SKM-1 (cell line): ENCODE measurements around the gene SOX11.

Source experiments
- DNase-seq: peaks from one replicate; lab custom pipeline; 2025; ENCODE audit not compliant: unreplicated experiment; lab: John Stamatoyannopoulos, UW

The SOX11 gene

GRCh38 chr2:5722236-5722635 lies 30.1 kb downstream of the SOX11 start:
- DNase-seq, result no peak

GRCh38 chr2:5723791-5724735 lies 31.9 kb downstream of the SOX11 start:
- DNase-seq, result no peak

GRCh38 chr2:5725072-5725471 lies 32.9 kb downstream of the SOX11 start:
- no peak for DNase-seq

DNA sequence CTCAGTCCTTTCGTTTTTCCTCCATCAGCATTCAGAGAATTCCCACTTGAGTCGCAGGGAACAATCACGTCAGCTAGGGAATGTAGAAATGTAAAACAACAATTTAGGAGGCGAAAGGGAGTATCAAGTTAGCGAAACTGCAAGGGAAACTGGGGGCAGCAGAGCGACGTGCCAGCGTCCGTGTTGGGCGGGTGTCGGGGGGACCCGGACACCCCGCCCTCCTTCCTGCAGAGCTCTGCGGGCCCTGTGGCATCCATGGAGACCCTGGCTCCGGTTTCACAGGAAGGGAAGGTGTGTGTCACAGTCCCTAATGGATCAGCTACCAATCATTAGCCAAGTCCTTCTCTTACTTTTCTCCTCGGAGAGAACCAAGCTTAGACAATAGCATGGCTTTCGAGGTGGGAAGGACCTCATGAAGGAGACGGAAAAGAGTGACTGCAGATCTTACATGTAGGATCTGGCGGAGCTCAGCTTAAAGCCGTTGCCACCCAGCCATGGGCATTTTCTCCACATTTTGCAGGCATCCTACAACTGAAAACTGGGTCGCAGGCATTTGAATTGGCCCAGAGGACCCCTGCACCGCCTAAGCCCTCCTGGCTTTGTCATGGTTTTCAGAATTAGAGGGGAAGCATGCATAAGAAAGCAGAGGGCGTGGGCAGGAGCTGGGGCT lies 33.7 kb downstream of the SOX11 start:
- DNase-seq, result no peak

DNA sequence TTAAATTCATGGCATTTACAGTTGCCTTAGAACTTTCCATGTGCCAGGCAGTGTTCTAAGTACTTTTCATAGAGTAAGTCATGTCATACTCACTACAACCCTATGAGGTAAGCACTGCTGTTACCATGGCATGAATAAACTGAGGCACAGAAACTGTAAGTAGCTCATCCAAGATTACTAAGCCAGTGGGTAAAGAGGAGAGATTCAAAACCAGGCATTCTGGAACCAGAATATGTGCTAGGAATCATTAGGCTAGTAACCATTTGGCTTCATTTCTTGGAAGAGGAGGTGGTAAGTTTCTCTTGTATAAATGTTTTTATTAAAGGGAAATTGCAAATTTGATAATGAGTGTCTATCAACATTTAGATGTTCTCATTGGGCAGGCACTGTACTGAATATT lies 35.1 kb downstream of the SOX11 start:
- DNase-seq, result no peak

DNA sequence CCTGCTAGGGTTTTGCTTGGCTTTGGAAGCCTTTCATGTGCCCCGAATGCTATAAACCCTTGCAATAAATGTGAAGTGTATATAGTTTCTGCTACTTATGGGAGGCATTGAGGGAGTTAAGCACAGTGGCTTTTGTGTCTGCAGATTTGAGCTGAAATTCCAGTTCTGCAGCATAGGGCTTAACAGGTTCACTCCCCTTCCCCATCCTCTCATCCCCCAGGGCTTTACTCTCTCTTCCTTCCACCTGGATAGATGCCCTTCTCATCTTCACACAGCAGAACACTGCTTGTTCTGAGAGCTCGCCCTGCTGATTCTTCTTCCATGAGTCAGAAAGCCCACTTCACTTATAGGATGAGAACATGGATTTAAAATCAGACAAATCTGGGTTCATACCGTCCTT lies 37.2 kb downstream of the SOX11 start:
- no peak for DNase-seq

DNA sequence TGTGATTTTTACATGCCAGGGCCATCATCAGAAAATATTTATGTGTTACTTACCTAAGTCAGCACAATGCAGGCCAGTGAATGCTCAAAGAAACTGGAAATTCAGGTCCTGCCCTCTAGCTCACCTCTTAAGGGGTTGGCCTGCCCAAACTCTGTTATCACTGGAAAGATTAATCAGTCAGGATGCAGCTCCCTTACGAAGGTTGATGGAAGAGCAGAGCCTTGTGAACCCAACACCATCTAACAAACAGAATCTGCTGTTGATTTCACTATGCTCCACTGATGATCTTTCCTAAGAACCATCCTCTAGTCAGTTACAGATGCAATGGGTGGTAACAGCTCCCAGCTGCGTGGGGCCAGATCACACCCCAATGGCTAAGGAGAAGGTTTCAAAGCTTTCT lies 38.2 kb downstream of the SOX11 start:
- DNase-seq, result no peak

DNA sequence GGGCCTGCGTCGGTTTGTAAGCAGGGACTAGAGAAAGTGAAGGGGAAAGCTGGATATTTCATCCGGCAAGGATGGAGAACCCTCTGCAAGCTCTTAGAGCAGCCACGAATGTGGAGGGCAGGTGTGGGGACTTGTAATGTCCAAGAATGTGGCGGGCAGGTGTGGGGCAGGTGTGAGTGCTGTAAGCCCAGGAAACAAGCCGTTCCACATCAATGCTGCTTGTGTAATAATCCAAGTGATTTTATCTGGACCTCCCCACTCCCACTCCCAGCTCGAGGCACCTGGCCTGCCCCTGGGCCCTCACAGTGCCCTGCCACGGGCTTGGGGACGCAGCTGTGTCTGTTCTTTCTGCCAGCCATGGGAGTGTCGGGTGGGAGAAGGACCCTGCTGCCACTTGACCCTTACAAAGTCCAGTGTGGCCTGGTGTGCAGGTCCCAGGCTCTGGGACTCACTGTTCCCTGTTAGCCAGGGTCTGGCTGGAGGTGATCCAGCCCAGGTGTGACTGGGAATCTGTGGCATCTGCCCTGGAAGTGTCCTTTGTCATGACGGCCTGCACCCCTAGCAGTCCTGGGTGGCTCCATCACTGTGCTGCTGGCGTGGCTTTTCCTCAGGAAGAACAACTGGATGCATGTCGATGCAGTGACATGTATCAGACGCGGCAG lies 42.8 kb downstream of the SOX11 start:
- no peak for DNase-seq

GRCh38 chr2:5735521-5735861 lies 43.3 kb downstream of the SOX11 start:
- no peak for DNase-seq

DNA sequence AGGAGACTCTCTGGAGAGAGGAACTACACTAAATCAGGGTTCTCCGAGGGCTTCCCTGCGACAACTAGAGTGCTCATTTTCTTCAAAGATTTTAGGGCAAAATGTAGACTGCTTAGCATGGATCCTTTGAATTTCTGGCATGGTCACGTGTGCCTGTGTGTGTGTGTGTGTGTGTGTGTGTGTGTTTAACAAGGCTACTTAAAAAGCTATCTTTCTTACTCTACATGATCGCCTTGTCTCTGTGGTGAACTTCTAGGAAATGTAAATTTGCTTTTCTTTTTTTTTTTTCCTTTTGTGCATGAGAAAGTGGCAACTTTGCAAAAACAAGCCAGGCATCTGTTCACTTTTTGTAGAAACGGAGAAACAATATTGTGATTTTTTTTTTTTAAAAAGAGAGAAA lies 43.9 kb downstream of the SOX11 start:
- no peak for DNase-seq

GRCh38 chr2:5736886-5737285 lies 44.7 kb downstream of the SOX11 start:
- no peak for DNase-seq

DNA sequence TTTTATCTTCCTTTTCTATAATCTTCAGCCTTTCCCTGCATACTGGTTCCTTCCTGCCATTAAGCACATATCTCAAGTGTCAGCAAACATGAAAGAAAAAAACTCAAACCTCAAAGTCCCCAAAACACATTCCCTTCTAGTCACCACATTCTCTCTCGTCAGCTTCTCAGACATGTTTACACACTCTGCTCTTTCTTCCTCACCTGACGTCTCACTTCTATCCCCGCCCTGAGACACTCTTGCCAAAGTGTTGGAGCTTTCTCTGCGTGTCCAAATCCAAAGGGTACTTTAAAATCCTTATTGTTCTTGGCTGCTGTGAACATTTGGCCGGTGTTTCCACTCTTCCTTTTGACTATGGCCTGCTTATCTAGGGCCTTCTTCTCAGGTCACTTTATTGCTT lies 47.9 kb downstream of the SOX11 start:
- no peak for DNase-seq

GRCh38 chr2:5740817-5741216 lies 48.6 kb downstream of the SOX11 start:
- no peak for DNase-seq

DNA sequence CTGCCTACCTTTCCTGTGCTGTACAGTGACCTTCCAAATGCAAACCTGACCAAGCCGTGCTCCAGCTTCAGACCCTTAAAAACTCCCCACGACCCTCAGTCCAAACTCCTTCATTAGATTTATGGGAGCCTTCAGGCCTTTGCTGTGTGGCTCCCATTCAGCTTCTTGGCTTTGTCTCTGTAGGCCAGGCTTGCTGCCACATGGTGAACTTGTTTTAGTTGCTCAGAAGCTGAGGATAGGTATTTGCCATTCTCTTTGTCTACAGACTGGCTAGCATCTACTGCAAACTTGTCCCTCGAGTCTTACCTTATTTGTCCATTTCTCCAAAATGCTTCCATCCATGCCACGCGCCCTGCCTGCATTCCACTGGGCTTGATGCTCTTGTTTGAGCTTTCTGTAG lies 49.1 kb downstream of the SOX11 start:
- DNase-seq, result no peak

DNA sequence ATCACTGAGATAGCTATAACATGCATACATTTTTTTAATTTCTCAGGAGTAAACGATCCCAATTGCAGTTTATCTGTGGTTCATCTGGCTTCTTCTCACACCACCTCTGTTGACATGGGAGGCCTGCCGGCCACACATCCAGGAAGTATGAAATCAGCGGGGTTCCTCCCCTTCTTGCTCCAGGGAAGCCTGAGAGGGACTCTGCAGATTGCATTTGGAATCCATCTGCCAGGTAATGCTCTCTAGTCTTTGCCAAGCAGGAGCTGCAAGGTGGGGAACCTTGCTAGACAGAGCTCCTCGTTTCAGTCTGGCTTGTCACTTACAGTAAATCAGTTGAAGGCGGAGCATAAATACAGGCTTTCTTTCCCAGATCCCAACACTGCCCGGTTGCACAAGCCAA lies 49.9 kb downstream of the SOX11 start:
- no peak for DNase-seq

DNA sequence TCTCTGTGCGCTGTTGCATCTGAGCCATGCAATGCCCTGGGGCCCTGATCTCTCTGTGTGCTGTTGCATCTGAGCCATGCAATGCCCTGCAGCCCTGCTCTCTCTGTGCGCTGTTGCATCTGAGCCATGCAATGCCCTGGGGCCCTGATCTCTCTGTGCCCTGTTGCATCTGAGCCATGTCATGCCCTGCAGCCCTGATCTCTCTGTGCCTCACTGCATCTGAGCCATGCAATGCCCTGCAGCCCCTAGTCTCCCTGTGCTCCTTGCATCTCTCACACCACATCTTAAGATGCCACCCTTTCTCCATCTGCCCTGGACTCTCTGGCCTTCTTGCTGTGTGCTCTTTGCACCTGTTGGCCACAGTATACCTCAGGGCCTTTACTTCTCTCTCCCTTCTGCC lies 56.2 kb downstream of the SOX11 start:
- DNase-seq, result no peak

DNA sequence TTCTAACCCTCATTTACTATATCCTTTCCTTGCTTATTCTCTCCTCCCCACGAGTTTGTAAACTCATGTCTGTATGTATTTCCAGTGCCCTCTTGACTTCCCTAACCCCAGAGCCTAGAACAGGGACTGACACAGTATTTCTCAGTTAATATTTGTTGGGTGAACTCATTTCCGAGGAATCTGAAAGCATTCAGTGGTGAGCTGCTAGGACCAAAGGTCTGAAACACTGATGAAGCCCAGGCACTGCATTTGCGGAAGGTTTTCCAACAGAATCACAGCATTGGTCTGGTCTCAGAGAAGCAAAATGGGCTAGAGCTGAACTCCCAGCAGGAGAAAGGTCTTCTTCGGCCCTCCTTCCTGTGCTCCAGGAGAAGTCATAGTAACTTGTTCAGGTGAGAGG lies 56.8 kb downstream of the SOX11 start:
- no peak for DNase-seq

DNA sequence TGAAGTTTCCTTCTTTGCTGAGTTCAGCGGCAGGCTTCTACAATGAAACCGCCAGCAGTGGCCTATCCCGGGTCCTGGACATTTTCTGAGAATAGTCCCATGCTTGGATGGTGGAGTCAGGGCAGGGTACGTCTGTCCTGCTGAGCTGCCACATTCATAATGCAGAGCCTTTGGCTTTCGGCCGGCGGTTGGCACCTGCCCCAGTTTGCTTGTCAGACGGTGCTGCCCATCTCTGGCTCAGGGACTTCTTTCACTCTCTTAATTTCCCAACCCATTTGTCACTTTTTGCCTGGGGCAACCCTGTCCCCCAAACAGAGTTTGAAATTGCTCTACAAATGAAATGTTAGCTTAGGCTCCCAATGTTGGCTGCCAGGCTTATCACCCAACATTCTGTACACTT lies 57.2 kb downstream of the SOX11 start:
- DNase-seq, result no peak
